Caco-2 (cell line): ENCODE results near the gene MACO1. TPM values are rescaled to one million over a fixed set of nuclear protein-coding genes. Genes with fewer than 3 reads are reported as not detected.
"Not testable (repeated sequence)": the region's sequence is repeated elsewhere in the genome, so short reads cannot be mapped to it uniquely, and the experiment has no call there.

Experiments
- BruUV-seq: library from RNA; stranded (reverse); fragments of 400-500 nt; replicated peaks from 2 replicates; lab custom pipeline; 2021; lab: Mats Ljungman, UMichigan
- CTCF ChIA-PET: fragments of 300-600 bp; sonication (Branson Sonifier 250); formaldehyde crosslinking; loops from one replicate; lab custom pipeline; 2022; ENCODE audit warnings: antibody characterized with exemption; lab: Charles Lee
- POLR2A ChIA-PET: fragments of 300-600 bp; sonication (Branson Sonifier 250); formaldehyde crosslinking; loops from one replicate; lab custom pipeline; 2022; ENCODE audit warnings: antibody characterized with exemption; lab: Charles Lee
- DNase-seq, 2 experiments: peaks; one replicate each; pipeline versions ENCODE4 v3.0.0 to v3.0.0-alpha.2; 2020 to 2022
- H3K27me3 ChIP-seq: replicated peaks from 2 replicates; pipeline ENCODE4 v1.6.0; 2011; ENCODE audit warnings: low read length; ENCODE audit not compliant: control insufficient read depth, insufficient read depth
- H3K36me3 ChIP-seq: 2 replicates; pipeline ENCODE4 v1.5.1; 2011; ENCODE audit warnings: low read length; ENCODE audit not compliant: control insufficient read depth, insufficient read depth
- H3K4me1 ChIP-seq: fragments of 250-450 bp; sonication (Bioruptor Pico); 2 replicates; pipeline ENCODE4 v1.5.1; 2020; ENCODE audit warnings: mild to moderate bottlenecking
- H3K4me3 ChIP-seq: 2 replicates; pipeline ENCODE4 v1.5.1; 2011; ENCODE audit warnings: low read depth, mild to moderate bottlenecking, control low read depth, low read length
- H3K9me3 ChIP-seq: fragments of 250-450 bp; sonication (Bioruptor Pico); 2 replicates; pipeline ENCODE4 v1.5.1; 2020; ENCODE audit warnings: mild to moderate bottlenecking, moderate library complexity
- H3K27ac Mint-ChIP-seq: one replicate; pipeline ENCODE4 v1.8.0; 2022; ENCODE audit warnings: mixed read lengths; ENCODE audit not compliant: unreplicated experiment
- H3K27me3 Mint-ChIP-seq: one replicate; pipeline ENCODE4 v1.8.0; 2022; ENCODE audit warnings: mixed read lengths; ENCODE audit not compliant: insufficient read depth, unreplicated experiment
- H3K36me3 Mint-ChIP-seq: one replicate; pipeline ENCODE4 v1.8.0; 2022; ENCODE audit warnings: mild to moderate bottlenecking, mixed read lengths; ENCODE audit not compliant: insufficient read depth, unreplicated experiment
- H3K4me1 Mint-ChIP-seq: one replicate; pipeline ENCODE4 v1.8.0; 2022; ENCODE audit warnings: low read depth, mixed read lengths; ENCODE audit not compliant: unreplicated experiment
- H3K4me3 Mint-ChIP-seq: one replicate; pipeline ENCODE4 v1.8.0; 2022; ENCODE audit warnings: mild to moderate bottlenecking, moderate library complexity, mixed read lengths; ENCODE audit not compliant: unreplicated experiment
- H3K9me3 Mint-ChIP-seq: one replicate; pipeline ENCODE4 v1.8.0; 2022; ENCODE audit warnings: mixed read lengths; ENCODE audit not compliant: unreplicated experiment
- intact Hi-C: fragments of 100-400 bp; cut with micrococcal nuclease; formaldehyde crosslinking; loops from one replicate; pipeline ENCODE4 v1.10.0; 2022; ENCODE audit not compliant: unreplicated experiment
- total RNA-seq: library from RNA; stranded (reverse); gene quantifications from 2 replicates; pipeline ENCODE4 v1.2.3, GENCODE V29; 2022
- TF ChIP-seq, protein P1 (sequence below), 2 experiments: fragments of 200-600 bp in 1 of 2; IDR thresholded peaks; 1 replicate in 1 of 2; 2 replicates in 1 of 2; pipeline versions ENCODE4 v1.5.1 to v1.8.0; 2011 to 2022; ENCODE audit warnings: antibody characterized with exemption in 1 of 2, control low read depth in 1 of 2, inconsistent platforms in 1 of 2, low read depth in 1 of 2, low read length in 1 of 2, mild to moderate bottlenecking in 1 of 2, moderate library complexity in 1 of 2; ENCODE audit not compliant: insufficient read depth in 1 of 2, severe bottlenecking in 1 of 2, unreplicated experiment in 1 of 2

MACO1 gene
- total RNA-seq, 1 experiment from 2014 or later: 16.8 TPM

DNA sequence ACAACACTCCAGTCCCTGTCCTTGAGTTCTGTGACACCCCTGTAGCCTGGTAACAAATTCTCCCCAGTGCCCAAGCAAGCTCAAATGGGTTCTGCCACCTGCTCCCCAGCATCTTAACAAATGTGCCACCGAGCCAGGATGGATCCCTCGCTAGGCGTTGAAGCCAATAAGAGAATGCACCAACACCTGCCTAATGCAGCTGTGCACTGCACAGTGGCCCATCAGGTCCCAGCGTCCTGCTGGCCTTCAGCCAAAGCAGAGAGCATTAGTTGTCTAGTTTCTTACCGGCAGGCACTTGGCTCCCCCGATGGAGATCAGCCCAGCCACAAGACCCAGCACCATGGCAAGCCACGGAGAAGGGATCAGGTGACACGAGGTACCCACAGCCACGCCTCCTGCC, 42.0 kb upstream of the MACO1 start:
- intact Hi-C loops, H3K4me3 ChIP-seq, CTCF ChIA-PET, H3K4me1 Mint-ChIP-seq, H3K27me3 ChIP-seq, POLR2A ChIA-PET, H3K27ac Mint-ChIP-seq, H3K36me3 ChIP-seq, DNase-seq, BruUV-seq, H3K9me3 Mint-ChIP-seq, H3K4me1 ChIP-seq, H3K9me3 ChIP-seq, H3K27me3 Mint-ChIP-seq, H3K4me3 Mint-ChIP-seq, H3K36me3 Mint-ChIP-seq: not testable (repeated sequence)

GRCh38 chr1:25389721-25390120, 41.0 kb upstream of the MACO1 start:
- intact Hi-C loops, H3K9me3 ChIP-seq, H3K36me3 ChIP-seq, H3K9me3 Mint-ChIP-seq, H3K36me3 Mint-ChIP-seq, H3K27me3 Mint-ChIP-seq, H3K4me3 ChIP-seq, DNase-seq, POLR2A ChIA-PET, CTCF ChIA-PET, H3K27me3 ChIP-seq, H3K4me1 ChIP-seq, H3K27ac Mint-ChIP-seq, BruUV-seq, H3K4me3 Mint-ChIP-seq, H3K4me1 Mint-ChIP-seq: not testable (repeated sequence)

DNA sequence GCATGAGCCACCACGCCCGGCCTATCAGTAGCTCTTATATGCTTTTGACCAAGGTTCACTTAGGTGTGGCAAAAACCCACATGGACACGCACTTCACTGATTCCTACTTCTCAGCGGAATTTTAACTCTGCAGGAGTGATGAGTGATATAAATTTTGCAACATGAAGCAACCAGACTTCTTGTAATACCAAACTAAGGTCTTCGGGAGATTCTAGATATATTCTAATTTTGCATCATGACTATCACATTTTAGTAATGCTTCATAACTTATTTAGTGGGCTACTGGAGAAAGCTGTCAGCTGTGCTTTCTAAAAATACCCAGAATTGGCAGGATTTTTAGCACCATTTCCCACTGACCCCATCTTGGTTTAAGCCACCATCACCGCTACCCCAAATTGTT, 37.9 kb upstream of the MACO1 start:
- no peaks in the 10 kb centered on the region for H3K9me3 Mint-ChIP-seq
- ChIA-PET CTCF (no interaction called here), POLR2A (no interaction called here)
- no TSS peak for BruUV-seq
- DNase-seq: no peak
- Histone ChIP-seq H3K4me3 (no peak overlapping the region), H3K27me3 (no peaks in the 10 kb centered on the region), H3K9me3 (no peaks in the 10 kb centered on the region), H3K36me3 (no peaks in the 10 kb centered on the region), H3K4me1 (no peaks in the 10 kb centered on the region)
- intact Hi-C loops: no loop called here
- H3K27me3 Mint-ChIP-seq: no peaks in the 10 kb centered on the region
- TF ChIP-seq, protein P1, sequence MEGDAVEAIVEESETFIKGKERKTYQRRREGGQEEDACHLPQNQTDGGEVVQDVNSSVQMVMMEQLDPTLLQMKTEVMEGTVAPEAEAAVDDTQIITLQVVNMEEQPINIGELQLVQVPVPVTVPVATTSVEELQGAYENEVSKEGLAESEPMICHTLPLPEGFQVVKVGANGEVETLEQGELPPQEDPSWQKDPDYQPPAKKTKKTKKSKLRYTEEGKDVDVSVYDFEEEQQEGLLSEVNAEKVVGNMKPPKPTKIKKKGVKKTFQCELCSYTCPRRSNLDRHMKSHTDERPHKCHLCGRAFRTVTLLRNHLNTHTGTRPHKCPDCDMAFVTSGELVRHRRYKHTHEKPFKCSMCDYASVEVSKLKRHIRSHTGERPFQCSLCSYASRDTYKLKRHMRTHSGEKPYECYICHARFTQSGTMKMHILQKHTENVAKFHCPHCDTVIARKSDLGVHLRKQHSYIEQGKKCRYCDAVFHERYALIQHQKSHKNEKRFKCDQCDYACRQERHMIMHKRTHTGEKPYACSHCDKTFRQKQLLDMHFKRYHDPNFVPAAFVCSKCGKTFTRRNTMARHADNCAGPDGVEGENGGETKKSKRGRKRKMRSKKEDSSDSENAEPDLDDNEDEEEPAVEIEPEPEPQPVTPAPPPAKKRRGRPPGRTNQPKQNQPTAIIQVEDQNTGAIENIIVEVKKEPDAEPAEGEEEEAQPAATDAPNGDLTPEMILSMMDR (IDR thresholded peaks at IDR 0.05; ENCODE audit: insufficient read depth in 1 of 2, low read depth in 1 of 2, low read length in 1 of 2, severe bottlenecking in 1 of 2, unreplicated experiment in 1 of 2): no peak
- H3K4me1 Mint-ChIP-seq: no peaks in the 10 kb centered on the region
- no peak overlapping the region for H3K27ac Mint-ChIP-seq
- no peaks in the 10 kb centered on the region for H3K36me3 Mint-ChIP-seq
- H3K4me3 Mint-ChIP-seq: no peak overlapping the region

DNA sequence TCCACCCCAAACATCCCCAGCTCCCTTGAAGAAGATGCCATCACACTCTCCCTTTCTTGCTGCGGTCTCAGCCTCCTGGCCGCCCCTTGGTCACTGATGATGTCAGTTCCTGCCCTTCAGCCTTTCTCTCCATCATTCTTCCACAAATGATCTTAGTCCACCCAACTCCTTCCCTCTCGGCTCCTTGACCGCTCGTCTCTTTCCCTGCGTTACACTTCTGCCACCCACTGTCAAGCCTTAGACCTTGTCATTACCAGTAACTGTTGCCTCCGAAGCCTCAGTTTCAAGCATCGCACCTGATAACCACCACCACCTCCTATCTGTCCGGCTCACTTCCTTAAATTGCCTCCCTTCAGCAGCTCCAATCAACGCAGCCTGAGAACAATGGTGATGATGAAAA, 33.1 kb upstream of the MACO1 start:
- CTCF ChIA-PET, H3K4me1 Mint-ChIP-seq, H3K27ac Mint-ChIP-seq, H3K27me3 ChIP-seq, H3K36me3 Mint-ChIP-seq, H3K4me3 Mint-ChIP-seq, intact Hi-C loops, H3K27me3 Mint-ChIP-seq, H3K9me3 Mint-ChIP-seq, DNase-seq, H3K4me3 ChIP-seq, H3K36me3 ChIP-seq, BruUV-seq, POLR2A ChIA-PET, H3K4me1 ChIP-seq, H3K9me3 ChIP-seq: not testable (repeated sequence)

- H3K36me3 ChIP-seq, H3K9me3 Mint-ChIP-seq, DNase-seq, BruUV-seq, H3K36me3 Mint-ChIP-seq, H3K4me1 Mint-ChIP-seq, H3K4me3 ChIP-seq, CTCF ChIA-PET, H3K27me3 Mint-ChIP-seq, H3K4me1 ChIP-seq, H3K27ac Mint-ChIP-seq, POLR2A ChIA-PET, H3K4me3 Mint-ChIP-seq, H3K27me3 ChIP-seq, intact Hi-C loops, H3K9me3 ChIP-seq: not testable (repeated sequence)
Measured at GRCh38 chr1:25398079-25398478, 32.6 kb upstream of the MACO1 start.
